Body of pancreas (tissue), 4 donors: ENCODE data around the gene TMEM186.

Experiments used
- POLR2A ChIP-seq, 3 donors: fragments of 450-650 bp; IDR thresholded peaks; one replicate each; pipeline ENCODE4 v1.6.1; 2016; ENCODE audit warnings: antibody characterized with exemption in 3 of 3, mild to moderate bottlenecking in 2 of 3
- TF ChIP-seq, protein P1 (sequence below), 7 experiments: fragments of 450-650 bp in 4 of 7; fragments of 200-600 bp in 3 of 7; sonication (generic) in 3 of 7; IDR thresholded peaks; one replicate each; pipeline ENCODE4 v1.5.1; 2016 to 2019; ENCODE audit warnings: antibody characterized with exemption in 7 of 7

DNA sequence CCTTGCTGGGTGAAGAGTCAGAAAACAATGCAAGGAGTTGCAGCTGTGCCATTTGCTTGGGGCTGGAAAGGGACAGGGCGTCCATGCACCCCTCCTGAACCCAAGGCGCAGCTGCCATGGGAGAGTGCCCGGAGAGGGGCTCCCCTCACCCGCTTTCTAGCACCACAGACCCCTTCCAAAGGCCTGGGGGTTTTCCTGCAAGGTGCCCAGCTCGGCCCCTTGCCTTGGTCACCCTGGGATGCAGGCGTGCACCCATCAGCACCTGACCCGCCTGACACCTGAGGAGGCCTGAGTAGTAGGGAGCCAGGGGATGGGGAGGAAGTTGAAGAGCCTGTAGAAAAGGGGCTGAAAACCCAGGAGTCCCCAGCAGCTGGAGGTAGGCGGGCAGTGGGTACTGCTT, 30.3 kb downstream of the TMEM186 start:
- TF ChIP-seq, protein P1, sequence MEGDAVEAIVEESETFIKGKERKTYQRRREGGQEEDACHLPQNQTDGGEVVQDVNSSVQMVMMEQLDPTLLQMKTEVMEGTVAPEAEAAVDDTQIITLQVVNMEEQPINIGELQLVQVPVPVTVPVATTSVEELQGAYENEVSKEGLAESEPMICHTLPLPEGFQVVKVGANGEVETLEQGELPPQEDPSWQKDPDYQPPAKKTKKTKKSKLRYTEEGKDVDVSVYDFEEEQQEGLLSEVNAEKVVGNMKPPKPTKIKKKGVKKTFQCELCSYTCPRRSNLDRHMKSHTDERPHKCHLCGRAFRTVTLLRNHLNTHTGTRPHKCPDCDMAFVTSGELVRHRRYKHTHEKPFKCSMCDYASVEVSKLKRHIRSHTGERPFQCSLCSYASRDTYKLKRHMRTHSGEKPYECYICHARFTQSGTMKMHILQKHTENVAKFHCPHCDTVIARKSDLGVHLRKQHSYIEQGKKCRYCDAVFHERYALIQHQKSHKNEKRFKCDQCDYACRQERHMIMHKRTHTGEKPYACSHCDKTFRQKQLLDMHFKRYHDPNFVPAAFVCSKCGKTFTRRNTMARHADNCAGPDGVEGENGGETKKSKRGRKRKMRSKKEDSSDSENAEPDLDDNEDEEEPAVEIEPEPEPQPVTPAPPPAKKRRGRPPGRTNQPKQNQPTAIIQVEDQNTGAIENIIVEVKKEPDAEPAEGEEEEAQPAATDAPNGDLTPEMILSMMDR (IDR thresholded peaks at IDR 0.05) = no peak
- TF ChIP-seq POLR2A (IDR thresholded peaks at IDR 0.05) = no peak
